GM23338 (cell line): ENCODE data around the gene ORM1.

Experiments used
- CREB1 ChIP-seq: fragments of 250-450 bp; sonication (Bioruptor Pico); IDR thresholded peaks from 2 replicates; pipeline ENCODE4 v1.5.0; 2020; ENCODE audit warnings: low read depth, mild to moderate bottlenecking, moderate library complexity
- EZH2 ChIP-seq: fragments of 200-600 bp; sonication (generic); IDR thresholded peaks from one replicate; pipeline ENCODE4 v1.8.0; 2017; ENCODE audit warnings: antibody characterized with exemption, mild to moderate bottlenecking, low read depth; ENCODE audit not compliant: unreplicated experiment
- EZH2phosphoT487 ChIP-seq: fragments of 200-600 bp; sonication (generic); IDR thresholded peaks from one replicate; pipeline ENCODE4 v1.8.1; 2018; ENCODE audit warnings: antibody characterized with exemption; ENCODE audit not compliant: unreplicated experiment
- JUNB ChIP-seq: IDR thresholded peaks from one replicate; pipeline ENCODE4 v1.6.1; 2016; ENCODE audit warnings: antibody characterized with exemption; ENCODE audit not compliant: unreplicated experiment
- NANOG ChIP-seq: IDR thresholded peaks from 2 replicates; pipeline ENCODE4 v1.6.1; 2016; ENCODE audit warnings: antibody characterized with exemption, borderline replicate concordance
- POLR2AphosphoS5 ChIP-seq: IDR thresholded peaks from 2 replicates; pipeline ENCODE4 v1.6.1; 2016; ENCODE audit warnings: antibody characterized with exemption, low read depth
- ZNF114 ChIP-seq: fragments of 250-450 bp; sonication (Bioruptor Pico); IDR thresholded peaks from 2 replicates; pipeline ENCODE4 v1.5.0; 2020; ENCODE audit warnings: mild to moderate bottlenecking, moderate library complexity
- ZNF331 ChIP-seq: fragments of 250-450 bp; sonication (Bioruptor Pico); IDR thresholded peaks from 2 replicates; pipeline ENCODE4 v1.5.0; 2020; ENCODE audit warnings: low read depth, mild to moderate bottlenecking, moderate library complexity
- TF ChIP-seq, protein P1 (sequence below), 2 experiments: fragments of 200-600 bp in 1 of 2; sonication (generic) in 1 of 2; conservative IDR thresholded peaks; 2 replicates each; pipeline versions ENCODE4 v1.5.1 to v1.6.1; 2016 to 2017; ENCODE audit warnings: antibody characterized with exemption in 2 of 2, low read depth in 2 of 2, mild to moderate bottlenecking in 2 of 2, moderate library complexity in 1 of 2
- TF ChIP-seq, protein P2 (sequence below): IDR thresholded peaks from one replicate; pipeline ENCODE4 v1.6.1; 2018; ENCODE audit warnings: antibody characterized with exemption; ENCODE audit not compliant: unreplicated experiment
- TF ChIP-seq, protein P3 (sequence below): IDR thresholded peaks from 2 replicates; pipeline ENCODE4 v1.6.1; 2016; ENCODE audit warnings: antibody characterized with exemption
- TF ChIP-seq, protein P4 (sequence below): fragments of 250-450 bp; sonication (Bioruptor Pico); IDR thresholded peaks from 2 replicates; pipeline ENCODE4 v1.5.0; 2020; ENCODE audit warnings: mild to moderate bottlenecking, moderate library complexity

DNA sequence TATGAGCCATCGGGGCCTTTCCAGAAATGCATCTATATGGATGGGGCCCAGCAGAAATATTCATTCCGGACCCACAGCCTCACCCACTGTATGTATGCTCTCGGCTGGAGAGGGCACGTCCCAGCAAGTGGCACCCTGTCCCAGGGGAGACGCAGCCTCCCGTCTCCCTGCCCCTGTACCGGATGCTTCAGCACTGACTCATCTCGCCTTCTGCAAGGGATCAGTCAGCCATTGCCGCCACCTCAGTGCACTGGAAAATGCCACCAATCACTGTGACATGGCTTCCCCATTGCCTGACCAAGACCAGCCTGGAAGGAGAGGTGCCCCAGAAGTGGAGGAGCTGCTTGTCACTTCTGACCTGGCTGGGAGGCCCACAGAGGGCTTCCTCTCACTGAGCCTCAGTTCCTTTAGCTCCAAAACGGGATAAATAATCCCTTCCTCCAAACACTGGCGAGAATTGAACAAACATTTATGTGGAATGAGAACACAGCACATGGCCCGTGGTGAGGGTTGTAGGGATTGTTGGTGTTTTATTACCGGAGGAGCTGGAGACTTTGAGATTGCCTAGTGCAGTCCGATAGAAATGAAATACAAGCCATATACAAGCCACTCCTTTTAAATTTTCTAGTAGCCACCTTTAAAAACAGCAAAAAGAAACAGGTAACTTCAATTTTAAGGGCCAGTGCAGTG lies 43.9 kb upstream of the ORM1 start:
- TF ChIP-seq, protein P1, sequence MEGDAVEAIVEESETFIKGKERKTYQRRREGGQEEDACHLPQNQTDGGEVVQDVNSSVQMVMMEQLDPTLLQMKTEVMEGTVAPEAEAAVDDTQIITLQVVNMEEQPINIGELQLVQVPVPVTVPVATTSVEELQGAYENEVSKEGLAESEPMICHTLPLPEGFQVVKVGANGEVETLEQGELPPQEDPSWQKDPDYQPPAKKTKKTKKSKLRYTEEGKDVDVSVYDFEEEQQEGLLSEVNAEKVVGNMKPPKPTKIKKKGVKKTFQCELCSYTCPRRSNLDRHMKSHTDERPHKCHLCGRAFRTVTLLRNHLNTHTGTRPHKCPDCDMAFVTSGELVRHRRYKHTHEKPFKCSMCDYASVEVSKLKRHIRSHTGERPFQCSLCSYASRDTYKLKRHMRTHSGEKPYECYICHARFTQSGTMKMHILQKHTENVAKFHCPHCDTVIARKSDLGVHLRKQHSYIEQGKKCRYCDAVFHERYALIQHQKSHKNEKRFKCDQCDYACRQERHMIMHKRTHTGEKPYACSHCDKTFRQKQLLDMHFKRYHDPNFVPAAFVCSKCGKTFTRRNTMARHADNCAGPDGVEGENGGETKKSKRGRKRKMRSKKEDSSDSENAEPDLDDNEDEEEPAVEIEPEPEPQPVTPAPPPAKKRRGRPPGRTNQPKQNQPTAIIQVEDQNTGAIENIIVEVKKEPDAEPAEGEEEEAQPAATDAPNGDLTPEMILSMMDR (conservative IDR thresholded peaks at IDR 0.05; ENCODE audit: low read depth in 2 of 2) = no peak
- TF ChIP-seq EZH2 = no peak
- TF ChIP-seq POLR2AphosphoS5 = no peak
- TF ChIP-seq, protein P2, sequence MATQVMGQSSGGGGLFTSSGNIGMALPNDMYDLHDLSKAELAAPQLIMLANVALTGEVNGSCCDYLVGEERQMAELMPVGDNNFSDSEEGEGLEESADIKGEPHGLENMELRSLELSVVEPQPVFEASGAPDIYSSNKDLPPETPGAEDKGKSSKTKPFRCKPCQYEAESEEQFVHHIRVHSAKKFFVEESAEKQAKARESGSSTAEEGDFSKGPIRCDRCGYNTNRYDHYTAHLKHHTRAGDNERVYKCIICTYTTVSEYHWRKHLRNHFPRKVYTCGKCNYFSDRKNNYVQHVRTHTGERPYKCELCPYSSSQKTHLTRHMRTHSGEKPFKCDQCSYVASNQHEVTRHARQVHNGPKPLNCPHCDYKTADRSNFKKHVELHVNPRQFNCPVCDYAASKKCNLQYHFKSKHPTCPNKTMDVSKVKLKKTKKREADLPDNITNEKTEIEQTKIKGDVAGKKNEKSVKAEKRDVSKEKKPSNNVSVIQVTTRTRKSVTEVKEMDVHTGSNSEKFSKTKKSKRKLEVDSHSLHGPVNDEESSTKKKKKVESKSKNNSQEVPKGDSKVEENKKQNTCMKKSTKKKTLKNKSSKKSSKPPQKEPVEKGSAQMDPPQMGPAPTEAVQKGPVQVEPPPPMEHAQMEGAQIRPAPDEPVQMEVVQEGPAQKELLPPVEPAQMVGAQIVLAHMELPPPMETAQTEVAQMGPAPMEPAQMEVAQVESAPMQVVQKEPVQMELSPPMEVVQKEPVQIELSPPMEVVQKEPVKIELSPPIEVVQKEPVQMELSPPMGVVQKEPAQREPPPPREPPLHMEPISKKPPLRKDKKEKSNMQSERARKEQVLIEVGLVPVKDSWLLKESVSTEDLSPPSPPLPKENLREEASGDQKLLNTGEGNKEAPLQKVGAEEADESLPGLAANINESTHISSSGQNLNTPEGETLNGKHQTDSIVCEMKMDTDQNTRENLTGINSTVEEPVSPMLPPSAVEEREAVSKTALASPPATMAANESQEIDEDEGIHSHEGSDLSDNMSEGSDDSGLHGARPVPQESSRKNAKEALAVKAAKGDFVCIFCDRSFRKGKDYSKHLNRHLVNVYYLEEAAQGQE = no peak
- TF ChIP-seq EZH2phosphoT487 = no peak
- TF ChIP-seq CREB1 = no peak
- TF ChIP-seq ZNF114 = no peak
- TF ChIP-seq JUNB = no peak
- TF ChIP-seq NANOG = no peak
- TF ChIP-seq, protein P3, sequence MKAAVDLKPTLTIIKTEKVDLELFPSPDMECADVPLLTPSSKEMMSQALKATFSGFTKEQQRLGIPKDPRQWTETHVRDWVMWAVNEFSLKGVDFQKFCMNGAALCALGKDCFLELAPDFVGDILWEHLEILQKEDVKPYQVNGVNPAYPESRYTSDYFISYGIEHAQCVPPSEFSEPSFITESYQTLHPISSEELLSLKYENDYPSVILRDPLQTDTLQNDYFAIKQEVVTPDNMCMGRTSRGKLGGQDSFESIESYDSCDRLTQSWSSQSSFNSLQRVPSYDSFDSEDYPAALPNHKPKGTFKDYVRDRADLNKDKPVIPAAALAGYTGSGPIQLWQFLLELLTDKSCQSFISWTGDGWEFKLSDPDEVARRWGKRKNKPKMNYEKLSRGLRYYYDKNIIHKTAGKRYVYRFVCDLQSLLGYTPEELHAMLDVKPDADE = no peak
- TF ChIP-seq, protein P4, sequence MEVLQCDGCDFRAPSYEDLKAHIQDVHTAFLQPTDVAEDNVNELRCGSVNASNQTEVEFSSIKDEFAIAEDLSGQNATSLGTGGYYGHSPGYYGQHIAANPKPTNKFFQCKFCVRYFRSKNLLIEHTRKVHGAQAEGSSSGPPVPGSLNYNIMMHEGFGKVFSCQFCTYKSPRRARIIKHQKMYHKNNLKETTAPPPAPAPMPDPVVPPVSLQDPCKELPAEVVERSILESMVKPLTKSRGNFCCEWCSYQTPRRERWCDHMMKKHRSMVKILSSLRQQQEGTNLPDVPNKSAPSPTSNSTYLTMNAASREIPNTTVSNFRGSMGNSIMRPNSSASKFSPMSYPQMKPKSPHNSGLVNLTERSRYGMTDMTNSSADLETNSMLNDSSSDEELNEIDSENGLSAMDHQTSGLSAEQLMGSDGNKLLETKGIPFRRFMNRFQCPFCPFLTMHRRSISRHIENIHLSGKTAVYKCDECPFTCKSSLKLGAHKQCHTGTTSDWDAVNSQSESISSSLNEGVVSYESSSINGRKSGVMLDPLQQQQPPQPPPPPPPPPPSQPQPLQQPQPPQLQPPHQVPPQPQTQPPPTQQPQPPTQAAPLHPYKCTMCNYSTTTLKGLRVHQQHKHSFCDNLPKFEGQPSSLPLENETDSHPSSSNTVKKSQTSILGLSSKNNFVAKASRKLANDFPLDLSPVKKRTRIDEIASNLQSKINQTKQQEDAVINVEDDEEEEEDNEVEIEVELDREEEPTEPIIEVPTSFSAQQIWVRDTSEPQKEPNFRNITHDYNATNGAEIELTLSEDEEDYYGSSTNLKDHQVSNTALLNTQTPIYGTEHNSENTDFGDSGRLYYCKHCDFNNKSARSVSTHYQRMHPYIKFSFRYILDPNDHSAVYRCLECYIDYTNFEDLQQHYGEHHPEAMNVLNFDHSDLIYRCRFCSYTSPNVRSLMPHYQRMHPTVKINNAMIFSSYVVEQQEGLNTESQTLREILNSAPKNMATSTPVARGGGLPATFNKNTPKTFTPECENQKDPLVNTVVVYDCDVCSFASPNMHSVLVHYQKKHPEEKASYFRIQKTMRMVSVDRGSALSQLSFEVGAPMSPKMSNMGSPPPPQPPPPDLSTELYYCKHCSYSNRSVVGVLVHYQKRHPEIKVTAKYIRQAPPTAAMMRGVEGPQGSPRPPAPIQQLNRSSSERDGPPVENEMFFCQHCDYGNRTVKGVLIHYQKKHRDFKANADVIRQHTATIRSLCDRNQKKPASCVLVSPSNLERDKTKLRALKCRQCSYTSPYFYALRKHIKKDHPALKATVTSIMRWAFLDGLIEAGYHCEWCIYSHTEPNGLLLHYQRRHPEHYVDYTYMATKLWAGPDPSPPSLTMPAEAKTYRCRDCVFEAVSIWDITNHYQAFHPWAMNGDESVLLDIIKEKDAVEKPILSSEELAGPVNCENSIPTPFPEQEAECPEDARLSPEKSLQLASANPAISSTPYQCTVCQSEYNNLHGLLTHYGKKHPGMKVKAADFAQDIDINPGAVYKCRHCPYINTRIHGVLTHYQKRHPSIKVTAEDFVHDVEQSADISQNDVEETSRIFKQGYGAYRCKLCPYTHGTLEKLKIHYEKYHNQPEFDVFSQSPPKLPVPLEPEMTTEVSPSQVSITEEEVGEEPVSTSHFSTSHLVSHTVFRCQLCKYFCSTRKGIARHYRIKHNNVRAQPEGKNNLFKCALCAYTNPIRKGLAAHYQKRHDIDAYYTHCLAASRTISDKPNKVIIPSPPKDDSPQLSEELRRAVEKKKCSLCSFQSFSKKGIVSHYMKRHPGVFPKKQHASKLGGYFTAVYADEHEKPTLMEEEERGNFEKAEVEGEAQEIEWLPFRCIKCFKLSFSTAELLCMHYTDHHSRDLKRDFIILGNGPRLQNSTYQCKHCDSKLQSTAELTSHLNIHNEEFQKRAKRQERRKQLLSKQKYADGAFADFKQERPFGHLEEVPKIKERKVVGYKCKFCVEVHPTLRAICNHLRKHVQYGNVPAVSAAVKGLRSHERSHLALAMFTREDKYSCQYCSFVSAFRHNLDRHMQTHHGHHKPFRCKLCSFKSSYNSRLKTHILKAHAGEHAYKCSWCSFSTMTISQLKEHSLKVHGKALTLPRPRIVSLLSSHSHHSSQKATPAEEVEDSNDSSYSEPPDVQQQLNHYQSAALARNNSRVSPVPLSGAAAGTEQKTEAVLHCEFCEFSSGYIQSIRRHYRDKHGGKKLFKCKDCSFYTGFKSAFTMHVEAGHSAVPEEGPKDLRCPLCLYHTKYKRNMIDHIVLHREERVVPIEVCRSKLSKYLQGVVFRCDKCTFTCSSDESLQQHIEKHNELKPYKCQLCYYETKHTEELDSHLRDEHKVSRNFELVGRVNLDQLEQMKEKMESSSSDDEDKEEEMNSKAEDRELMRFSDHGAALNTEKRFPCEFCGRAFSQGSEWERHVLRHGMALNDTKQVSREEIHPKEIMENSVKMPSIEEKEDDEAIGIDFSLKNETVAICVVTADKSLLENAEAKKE (CRISPR knock-in tag) = no peak
- TF ChIP-seq ZNF331 (CRISPR knock-in tag) = no peak
